ENCODE measurements around the gene PGA4. TPM values are rescaled to one million over a fixed set of nuclear protein-coding genes. Genes with fewer than 3 reads are reported as not detected.
"Not testable (repeated sequence)": the region's sequence is repeated elsewhere in the genome, so short reads cannot be mapped to it uniquely, and the experiment has no call there.

PGA4 gene
- polyA plus RNA-seq, 4 donors: 5.4 to 49.3 (median 6.6) TPM

DNA sequence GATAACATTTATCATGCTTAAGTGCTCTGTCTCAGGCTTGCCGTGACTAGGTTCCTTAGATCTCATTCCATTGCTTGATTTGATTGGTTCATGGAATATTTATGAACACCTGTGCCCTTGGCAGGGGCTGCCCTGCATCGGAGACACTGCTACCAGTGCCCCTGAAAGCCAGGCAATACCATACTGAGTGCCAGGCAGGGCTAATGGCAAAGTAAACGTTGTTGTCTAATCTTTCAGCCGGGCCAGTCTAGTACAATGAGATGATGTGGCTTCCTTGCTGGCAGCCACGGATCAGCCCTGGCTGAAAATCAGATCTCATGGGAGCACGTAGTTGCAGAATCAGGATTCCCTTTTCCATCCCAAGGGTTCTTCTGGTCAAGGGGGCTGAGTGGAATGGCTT is 23.8 kb upstream of the PGA4 start:
- no peak for FAIRE-seq
- H3K27me3 ChIP-seq (ENCODE audit: control insufficient read depth in 3 of 3, insufficient read depth in 3 of 3, low read length in 3 of 3): peaks cover 0 to 5% (median 5%) of the 10 kb centered on the region in 3 donors
- WGBS, 3 donors: 29 to 63% (median 33%) methylated on average over 6 of the region's 6 CpGs
- H3K36me3 ChIP-seq (ENCODE audit: control insufficient read depth in 3 of 3, insufficient read depth in 2 of 3, low read depth in 1 of 3, low read length in 3 of 3): no peaks in the 10 kb centered on the region
- DNase-seq: no peak
- H3K4me3 ChIP-seq (ENCODE audit: low read depth in 1 of 3, low read length in 3 of 3): no peak overlapping the region
- peaks cover 0 to 11% of the 10 kb centered on the region in 2 donors for H3K9me3 ChIP-seq (ENCODE audit: control insufficient read depth in 2 of 2, insufficient read depth in 1 of 2, low read depth in 1 of 2, low read length in 1 of 2)
- peaks cover 0 to 8% (median 0%) of the 10 kb centered on the region in 3 donors for H3K4me1 ChIP-seq (ENCODE audit: control insufficient read depth in 3 of 3, insufficient read depth in 2 of 3, low read depth in 1 of 3, low read length in 2 of 3)
- H3K27ac ChIP-seq (ENCODE audit: low read depth in 1 of 3, low read length in 2 of 3): no peak overlapping the region

DNA sequence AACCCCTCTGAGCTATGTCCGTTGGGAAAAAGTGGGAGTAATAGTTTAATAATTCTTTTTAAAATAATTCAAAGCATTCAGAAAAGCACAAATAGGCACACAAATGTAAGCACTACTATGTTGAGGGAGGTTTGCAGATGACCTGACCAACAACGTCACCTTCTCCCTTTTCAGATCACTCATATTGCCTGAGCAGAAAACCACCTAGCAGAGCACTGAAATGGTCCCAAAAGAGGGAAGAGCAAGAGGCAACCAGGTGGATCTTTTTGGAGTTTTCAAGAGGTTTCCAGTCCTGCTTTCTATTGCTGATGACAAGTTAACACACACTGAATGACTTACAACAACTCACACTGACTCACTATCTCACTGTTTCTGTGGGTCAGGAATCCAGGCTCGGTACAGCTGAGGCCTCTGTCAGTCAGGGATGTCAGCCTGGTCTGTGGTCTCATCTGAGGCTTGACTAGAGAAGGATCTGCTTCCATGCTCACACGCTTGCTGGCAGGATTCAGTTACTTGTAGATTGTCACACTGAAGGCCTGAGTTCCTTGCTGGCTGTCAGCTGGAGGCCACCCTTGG is 23.1 kb upstream of the PGA4 start:
- H3K36me3 ChIP-seq (ENCODE audit: control insufficient read depth in 3 of 3, insufficient read depth in 2 of 3, low read depth in 1 of 3, low read length in 3 of 3): no peaks in the 10 kb centered on the region
- H3K9me3 ChIP-seq (ENCODE audit: control insufficient read depth in 2 of 2, insufficient read depth in 1 of 2, low read depth in 1 of 2, low read length in 1 of 2): peaks cover 0 to 11% of the 10 kb centered on the region in 2 donors
- DNase-seq: no peak
- no peak for FAIRE-seq
- H3K27me3 ChIP-seq (ENCODE audit: control insufficient read depth in 3 of 3, insufficient read depth in 3 of 3, low read length in 3 of 3): peaks cover 0 to 6% (median 5%) of the 10 kb centered on the region in 3 donors
- WGBS, 3 donors: 84 to 90% (median 88%) methylated on average over 4 of the region's 4 CpGs
- no peak overlapping the region for H3K27ac ChIP-seq (ENCODE audit: low read depth in 1 of 3, low read length in 2 of 3)
- H3K4me3 ChIP-seq (ENCODE audit: low read depth in 1 of 3, low read length in 3 of 3): no peak overlapping the region
- peaks cover 0 to 8% (median 0%) of the 10 kb centered on the region in 3 donors for H3K4me1 ChIP-seq (ENCODE audit: control insufficient read depth in 3 of 3, insufficient read depth in 2 of 3, low read depth in 1 of 3, low read length in 2 of 3)

DNA sequence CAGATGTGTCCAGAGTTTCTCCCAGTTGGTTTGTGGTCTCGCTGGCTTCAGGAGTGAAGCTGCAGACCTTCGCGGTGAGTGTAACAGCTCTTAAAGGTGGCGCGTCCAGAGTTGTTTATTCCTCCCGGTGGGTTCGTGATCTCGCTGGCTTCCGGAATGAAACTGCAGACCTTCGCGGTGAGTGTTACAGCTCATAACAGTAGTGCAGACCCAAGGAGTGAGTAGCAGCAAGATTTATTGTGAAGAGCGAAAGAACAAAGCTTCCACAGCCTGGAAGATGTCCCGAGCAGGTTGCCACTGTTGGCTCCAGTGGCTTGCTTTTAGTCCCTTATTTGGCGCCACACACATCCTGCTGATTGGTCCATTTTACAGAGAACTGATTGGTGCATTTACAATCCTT is 20.7 kb upstream of the PGA4 start:
- H3K4me1 ChIP-seq (ENCODE audit: control insufficient read depth in 3 of 3, insufficient read depth in 2 of 3, low read depth in 1 of 3, low read length in 2 of 3): no peaks in the 10 kb centered on the region
- peaks cover 0 to 11% of the 10 kb centered on the region in 2 donors for H3K9me3 ChIP-seq (ENCODE audit: control insufficient read depth in 2 of 2, insufficient read depth in 1 of 2, low read depth in 1 of 2, low read length in 1 of 2)
- WGBS, 3 donors: 85 to 94% (median 90%) methylated on average over 14 of the region's 14 CpGs
- FAIRE-seq (no peak), DNase-seq (no peak)
- H3K27me3 ChIP-seq (ENCODE audit: control insufficient read depth in 3 of 3, insufficient read depth in 3 of 3, low read length in 3 of 3): peaks cover 0 to 6% (median 4%) of the 10 kb centered on the region in 3 donors
- no peak overlapping the region for H3K27ac ChIP-seq (ENCODE audit: low read depth in 1 of 3, low read length in 2 of 3)
- H3K4me3 ChIP-seq (ENCODE audit: low read depth in 1 of 3, low read length in 3 of 3): no peak overlapping the region
- H3K36me3 ChIP-seq (ENCODE audit: control insufficient read depth in 3 of 3, insufficient read depth in 2 of 3, low read depth in 1 of 3, low read length in 3 of 3): no peaks in the 10 kb centered on the region

GRCh38 chr11:61202950-61203746 is 19.0 kb upstream of the PGA4 start, which contains the start of gene PGA3:
Gene PGA3, plus strand, starts transcription at chr11:61203515. Its CDS starts 50 bp downstream, at chr11:61203565.
- H3K36me3 ChIP-seq (ENCODE audit: control insufficient read depth in 3 of 3, insufficient read depth in 2 of 3, low read depth in 1 of 3, low read length in 3 of 3); H3K4me3 ChIP-seq (ENCODE audit: low read depth in 1 of 3, low read length in 3 of 3); H3K27ac ChIP-seq (ENCODE audit: low read depth in 1 of 3, low read length in 2 of 3); DNase-seq; H3K4me1 ChIP-seq (ENCODE audit: control insufficient read depth in 3 of 3, insufficient read depth in 2 of 3, low read depth in 1 of 3, low read length in 2 of 3); H3K27me3 ChIP-seq (ENCODE audit: control insufficient read depth in 3 of 3, insufficient read depth in 3 of 3, low read length in 3 of 3); FAIRE-seq: not testable (repeated sequence)
- H3K9me3 ChIP-seq (ENCODE audit: control insufficient read depth in 2 of 2, insufficient read depth in 1 of 2, low read depth in 1 of 2, low read length in 1 of 2): peaks cover 0 to 11% of the 10 kb centered on the region in 2 donors
- WGBS, 3 donors: 56 to 61% (median 59%) methylated on average over 16 to 18 of the region's 18 CpGs

- FAIRE-seq; DNase-seq; H3K36me3 ChIP-seq (ENCODE audit: control insufficient read depth in 3 of 3, insufficient read depth in 2 of 3, low read depth in 1 of 3, low read length in 3 of 3); H3K4me1 ChIP-seq (ENCODE audit: control insufficient read depth in 3 of 3, insufficient read depth in 2 of 3, low read depth in 1 of 3, low read length in 2 of 3); H3K27me3 ChIP-seq (ENCODE audit: control insufficient read depth in 3 of 3, insufficient read depth in 3 of 3, low read length in 3 of 3); H3K4me3 ChIP-seq (ENCODE audit: low read depth in 1 of 3, low read length in 3 of 3); H3K9me3 ChIP-seq (ENCODE audit: control insufficient read depth in 2 of 2, insufficient read depth in 1 of 2, low read depth in 1 of 2, low read length in 1 of 2); H3K27ac ChIP-seq (ENCODE audit: low read depth in 1 of 3, low read length in 2 of 3): not testable (repeated sequence)
- WGBS, 3 donors: 17% methylated on average over 1 of the region's 5 CpGs; no CpG with 5 or more reads in 2 of the 3 donors
Measured at GRCh38 chr11:61203873-61204272, 18.3 kb upstream of the PGA4 start.

- not testable (repeated sequence) for H3K27me3 ChIP-seq (ENCODE audit: control insufficient read depth in 3 of 3, insufficient read depth in 3 of 3, low read length in 3 of 3); H3K27ac ChIP-seq (ENCODE audit: low read depth in 1 of 3, low read length in 2 of 3); FAIRE-seq; H3K9me3 ChIP-seq (ENCODE audit: control insufficient read depth in 2 of 2, insufficient read depth in 1 of 2, low read depth in 1 of 2, low read length in 1 of 2); DNase-seq; H3K4me1 ChIP-seq (ENCODE audit: control insufficient read depth in 3 of 3, insufficient read depth in 2 of 3, low read depth in 1 of 3, low read length in 2 of 3); H3K4me3 ChIP-seq (ENCODE audit: low read depth in 1 of 3, low read length in 3 of 3); H3K36me3 ChIP-seq (ENCODE audit: control insufficient read depth in 3 of 3, insufficient read depth in 2 of 3, low read depth in 1 of 3, low read length in 3 of 3)
- 72 to 74% (median 73%) methylated on average over 14 of the region's 14 CpGs for WGBS, 3 donors
Measured at GRCh38 chr11:61204502-61205059, 17.6 kb upstream of the PGA4 start.

- H3K4me3 ChIP-seq (ENCODE audit: low read depth in 1 of 3, low read length in 3 of 3); H3K36me3 ChIP-seq (ENCODE audit: control insufficient read depth in 3 of 3, insufficient read depth in 2 of 3, low read depth in 1 of 3, low read length in 3 of 3); H3K4me1 ChIP-seq (ENCODE audit: control insufficient read depth in 3 of 3, insufficient read depth in 2 of 3, low read depth in 1 of 3, low read length in 2 of 3); H3K9me3 ChIP-seq (ENCODE audit: control insufficient read depth in 2 of 2, insufficient read depth in 1 of 2, low read depth in 1 of 2, low read length in 1 of 2); DNase-seq; H3K27ac ChIP-seq (ENCODE audit: low read depth in 1 of 3, low read length in 2 of 3); FAIRE-seq; H3K27me3 ChIP-seq (ENCODE audit: control insufficient read depth in 3 of 3, insufficient read depth in 3 of 3, low read length in 3 of 3): not testable (repeated sequence)
- WGBS, 3 donors: no CpG with 5 or more reads among the region's 9 CpGs
Measured at GRCh38 chr11:61207636-61208310, 14.4 kb upstream of the PGA4 start.

- not testable (repeated sequence) for FAIRE-seq; H3K27me3 ChIP-seq (ENCODE audit: control insufficient read depth in 3 of 3, insufficient read depth in 3 of 3, low read length in 3 of 3); DNase-seq; H3K36me3 ChIP-seq (ENCODE audit: control insufficient read depth in 3 of 3, insufficient read depth in 2 of 3, low read depth in 1 of 3, low read length in 3 of 3); H3K27ac ChIP-seq (ENCODE audit: low read depth in 1 of 3, low read length in 2 of 3); H3K4me3 ChIP-seq (ENCODE audit: low read depth in 1 of 3, low read length in 3 of 3); H3K4me1 ChIP-seq (ENCODE audit: control insufficient read depth in 3 of 3, insufficient read depth in 2 of 3, low read depth in 1 of 3, low read length in 2 of 3); H3K9me3 ChIP-seq (ENCODE audit: control insufficient read depth in 2 of 2, insufficient read depth in 1 of 2, low read depth in 1 of 2, low read length in 1 of 2)
- WGBS, 3 donors: no CpG with 5 or more reads among the region's 6 CpGs
Measured at GRCh38 chr11:61210629-61211028, 11.5 kb upstream of the PGA4 start.
